ENCODE measurements around the gene GALNT7.

Gene GALNT7

DNA sequence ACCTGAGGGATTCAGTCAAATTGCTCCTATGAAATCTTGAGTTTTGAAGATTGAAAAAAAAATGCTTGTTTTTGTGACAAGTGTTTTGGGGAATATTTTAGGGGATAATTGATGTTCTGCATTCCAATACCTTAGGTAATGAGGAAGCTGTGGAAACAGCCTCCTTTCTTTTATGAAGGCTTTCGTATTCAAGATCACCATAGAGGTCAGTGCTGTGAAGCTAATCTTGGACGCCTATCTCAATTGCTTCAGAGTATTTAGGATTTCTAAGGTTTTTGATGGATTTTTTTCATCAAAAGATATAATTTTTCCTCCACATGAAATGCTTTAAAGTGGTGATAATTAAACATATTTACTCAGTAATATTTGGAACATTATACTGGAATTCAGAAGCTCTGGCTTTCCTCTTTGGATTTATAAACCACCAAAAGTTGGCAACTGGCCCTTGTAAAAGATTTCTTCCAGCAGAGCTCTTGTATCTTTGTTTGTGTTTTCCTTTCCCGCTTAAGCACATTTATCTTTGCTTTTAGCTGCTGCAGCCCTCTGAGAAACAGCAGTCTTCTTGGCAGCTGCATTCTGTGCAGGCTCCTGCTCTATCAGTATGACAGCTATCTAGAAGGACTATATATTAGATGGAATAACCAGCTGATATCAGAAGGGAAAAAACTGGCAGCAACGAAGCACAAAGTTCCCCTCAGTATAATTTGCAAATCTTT is 101.9 kb downstream of the GALNT7 start:
- no peak overlapping the region for H3K4me3 ChIP-seq (ENCODE audit: low read length in 2 of 2)
- no peak overlapping the region for H3K14ac ChIP-seq (ENCODE audit: low read length)
- no peak overlapping the region for H3K4me2 ChIP-seq (ENCODE audit: insufficient read depth, low read length, poor library complexity, severe bottlenecking)
- no peak overlapping the region for H3K18ac ChIP-seq (ENCODE audit: low read length)
- H2BK5ac ChIP-seq (ENCODE audit: low read length), result no peak overlapping the region
- no peak overlapping the region for H3K9ac ChIP-seq (ENCODE audit: low read depth, low read length, poor library complexity)
- no peak overlapping the region for H2AFZ ChIP-seq (ENCODE audit: low read length)
- H2BK12ac ChIP-seq (ENCODE audit: low read length), result no peak overlapping the region
- peaks cover 0 to 8% of the 10 kb centered on the region in 2 donors for H3K4me1 ChIP-seq (ENCODE audit: control insufficient read depth in 2 of 2, insufficient read depth in 1 of 2, low read depth in 1 of 2, low read length in 2 of 2)
- no peak overlapping the region for H2AK5ac ChIP-seq (ENCODE audit: low read depth, low read length)
- no peak overlapping the region for H4K8ac ChIP-seq (ENCODE audit: low read depth, low read length)
- H3K23ac ChIP-seq (ENCODE audit: low read depth, low read length, poor library complexity), result no peak overlapping the region
- H3K9me3 ChIP-seq (replicated peaks in 1 of 2; ENCODE audit: control insufficient read depth in 2 of 2, insufficient read depth in 1 of 2, low read depth in 1 of 2, low read length in 2 of 2), result peaks cover 5 to 6% of the 10 kb centered on the region in 2 donors
- no peak overlapping the region for H3K4ac ChIP-seq (ENCODE audit: low read length)
- no peak overlapping the region for H3K27ac ChIP-seq (replicated peaks; ENCODE audit: low read length)
- DNase-seq (ENCODE audit: low spot score), result no peak
- no peak overlapping the region for H2BK15ac ChIP-seq (ENCODE audit: low read length)
- H3K27me3 ChIP-seq (ENCODE audit: control insufficient read depth in 3 of 3, insufficient read depth in 3 of 3, low read depth in 1 of 3, low read length in 3 of 3), result no peaks in the 10 kb centered on the region
- H4K91ac ChIP-seq (ENCODE audit: low read depth, low read length, poor library complexity), result no peak overlapping the region
- peaks cover 5% of the 10 kb centered on the region for H3K79me1 ChIP-seq (ENCODE audit: low read depth, low read length)
- peaks cover 2 to 3% of the 10 kb centered on the region in 2 donors for H3K36me3 ChIP-seq (replicated peaks in 1 of 2; ENCODE audit: control insufficient read depth in 2 of 2, insufficient read depth in 2 of 2, low read length in 2 of 2)
- no CpG with 5 or more reads among the region's 4 CpGs for WGBS, 2 donors (ENCODE audit: extremely low coverage in 2 of 2, insufficient read length in 2 of 2, insufficient replicate concordance in 1 of 2)
- no peak overlapping the region for H2BK120ac ChIP-seq (ENCODE audit: low read depth, low read length)

DNA sequence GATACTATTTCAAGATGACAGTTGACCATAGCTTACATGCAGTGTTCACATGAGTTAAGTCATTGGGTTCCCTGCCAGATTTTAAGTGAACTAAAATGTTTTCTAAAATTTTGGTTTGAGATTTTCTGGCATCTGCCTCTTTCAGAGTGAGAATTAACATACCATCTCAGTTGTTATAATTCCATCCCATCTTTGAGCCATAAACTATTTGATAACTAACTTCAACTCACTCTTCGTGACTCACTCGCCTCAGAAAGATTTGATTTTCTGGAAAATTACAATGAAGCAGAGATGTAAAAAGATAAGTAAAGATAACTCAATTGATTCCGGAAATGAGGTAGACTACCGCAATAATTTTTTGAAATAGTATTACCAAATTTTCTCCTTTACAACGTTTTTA is 103.7 kb downstream of the GALNT7 start:
- Histone ChIP-seq H3K79me1 (ENCODE audit: low read depth, low read length) (peaks cover 2% of the 10 kb centered on the region), H3K27me3 (ENCODE audit: control insufficient read depth in 3 of 3, insufficient read depth in 3 of 3, low read depth in 1 of 3, low read length in 3 of 3) (no peaks in the 10 kb centered on the region), H3K14ac (ENCODE audit: low read length) (no peak overlapping the region), H3K4me3 (ENCODE audit: low read length in 2 of 2) (no peak overlapping the region), H3K9ac (ENCODE audit: low read depth, low read length, poor library complexity) (no peak overlapping the region), H3K4me1 (ENCODE audit: control insufficient read depth in 2 of 2, insufficient read depth in 1 of 2, low read depth in 1 of 2, low read length in 2 of 2) (peaks cover 0 to 6% of the 10 kb centered on the region in 2 donors), H2BK5ac (ENCODE audit: low read length) (no peak overlapping the region), H3K27ac (replicated peaks; ENCODE audit: low read length) (no peak overlapping the region), H3K36me3 (replicated peaks in 1 of 2; ENCODE audit: control insufficient read depth in 2 of 2, insufficient read depth in 2 of 2, low read length in 2 of 2) (peaks cover 2 to 3% of the 10 kb centered on the region in 2 donors), H2BK120ac (ENCODE audit: low read depth, low read length) (no peak overlapping the region), H2BK12ac (ENCODE audit: low read length) (no peak overlapping the region), H3K4me2 (ENCODE audit: insufficient read depth, low read length, poor library complexity, severe bottlenecking) (no peak overlapping the region), H2BK15ac (ENCODE audit: low read length) (no peak overlapping the region), H3K23ac (ENCODE audit: low read depth, low read length, poor library complexity) (no peak overlapping the region), H3K9me3 (replicated peaks in 1 of 2; ENCODE audit: control insufficient read depth in 2 of 2, insufficient read depth in 1 of 2, low read depth in 1 of 2, low read length in 2 of 2) (peaks cover 5 to 6% of the 10 kb centered on the region in 2 donors), H3K4ac (ENCODE audit: low read length) (no peak overlapping the region), H3K18ac (ENCODE audit: low read length) (no peak overlapping the region), H2AFZ (ENCODE audit: low read length) (no peak overlapping the region), H4K8ac (ENCODE audit: low read depth, low read length) (no peak overlapping the region), H4K91ac (ENCODE audit: low read depth, low read length, poor library complexity) (no peak overlapping the region), H2AK5ac (ENCODE audit: low read depth, low read length) (no peak overlapping the region)
- 100% methylated on average over 1 of the region's 5 CpGs; no CpG with 5 or more reads in 1 of the 2 donors for WGBS, 2 donors (ENCODE audit: extremely low coverage in 2 of 2, insufficient read length in 2 of 2, insufficient replicate concordance in 1 of 2)
- DNase-seq (ENCODE audit: low spot score), result no peak

DNA sequence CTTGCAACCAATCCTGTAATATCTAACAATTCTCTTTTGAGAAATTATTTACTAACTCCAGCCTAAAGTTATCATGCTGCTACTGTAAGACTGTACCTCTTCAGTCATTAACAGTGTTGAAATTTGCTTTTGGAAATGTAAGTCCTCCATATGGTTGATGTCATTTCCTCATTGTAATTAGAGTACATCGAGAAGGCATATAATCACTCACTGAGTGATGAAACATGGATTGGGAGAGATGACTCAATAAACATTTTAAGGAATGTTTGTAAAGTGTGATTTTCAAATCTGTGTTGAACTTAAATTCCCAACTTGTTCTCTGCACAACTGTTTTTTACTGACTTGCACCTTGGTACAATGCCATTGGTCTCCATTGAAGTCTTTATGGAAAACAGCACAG is 104.4 kb downstream of the GALNT7 start:
- Histone ChIP-seq H3K18ac (ENCODE audit: low read length) (no peak overlapping the region), H2BK12ac (ENCODE audit: low read length) (no peak overlapping the region), H3K9ac (ENCODE audit: low read depth, low read length, poor library complexity) (no peak overlapping the region), H4K91ac (ENCODE audit: low read depth, low read length, poor library complexity) (no peak overlapping the region), H3K23ac (ENCODE audit: low read depth, low read length, poor library complexity) (no peak overlapping the region), H3K36me3 (replicated peaks in 1 of 2; ENCODE audit: control insufficient read depth in 2 of 2, insufficient read depth in 2 of 2, low read length in 2 of 2) (peaks cover 2 to 3% of the 10 kb centered on the region in 2 donors), H2BK15ac (ENCODE audit: low read length) (no peak overlapping the region), H2BK120ac (ENCODE audit: low read depth, low read length) (no peak overlapping the region), H2BK5ac (ENCODE audit: low read length) (no peak overlapping the region), H3K27me3 (ENCODE audit: control insufficient read depth in 3 of 3, insufficient read depth in 3 of 3, low read depth in 1 of 3, low read length in 3 of 3) (no peaks in the 10 kb centered on the region), H2AFZ (ENCODE audit: low read length) (no peak overlapping the region), H3K79me1 (ENCODE audit: low read depth, low read length) (peaks cover 2% of the 10 kb centered on the region), H3K4me2 (ENCODE audit: insufficient read depth, low read length, poor library complexity, severe bottlenecking) (no peak overlapping the region), H3K14ac (ENCODE audit: low read length) (no peak overlapping the region), H3K4me1 (ENCODE audit: control insufficient read depth in 2 of 2, insufficient read depth in 1 of 2, low read depth in 1 of 2, low read length in 2 of 2) (peaks cover 0 to 2% of the 10 kb centered on the region in 2 donors), H3K27ac (replicated peaks; ENCODE audit: low read length) (no peak overlapping the region), H4K8ac (ENCODE audit: low read depth, low read length) (no peak overlapping the region), H2AK5ac (ENCODE audit: low read depth, low read length) (no peak overlapping the region), H3K4ac (ENCODE audit: low read length) (no peak overlapping the region), H3K9me3 (replicated peaks in 1 of 2; ENCODE audit: control insufficient read depth in 2 of 2, insufficient read depth in 1 of 2, low read depth in 1 of 2, low read length in 2 of 2) (peaks cover 5 to 6% of the 10 kb centered on the region in 2 donors), H3K4me3 (ENCODE audit: low read length in 2 of 2) (no peak overlapping the region)
- DNase-seq (ENCODE audit: low spot score), result no peak
- WGBS, 2 donors (ENCODE audit: extremely low coverage in 2 of 2, insufficient read length in 2 of 2, insufficient replicate concordance in 1 of 2), result no CpG with 5 or more reads among the region's 1 CpG

DNA sequence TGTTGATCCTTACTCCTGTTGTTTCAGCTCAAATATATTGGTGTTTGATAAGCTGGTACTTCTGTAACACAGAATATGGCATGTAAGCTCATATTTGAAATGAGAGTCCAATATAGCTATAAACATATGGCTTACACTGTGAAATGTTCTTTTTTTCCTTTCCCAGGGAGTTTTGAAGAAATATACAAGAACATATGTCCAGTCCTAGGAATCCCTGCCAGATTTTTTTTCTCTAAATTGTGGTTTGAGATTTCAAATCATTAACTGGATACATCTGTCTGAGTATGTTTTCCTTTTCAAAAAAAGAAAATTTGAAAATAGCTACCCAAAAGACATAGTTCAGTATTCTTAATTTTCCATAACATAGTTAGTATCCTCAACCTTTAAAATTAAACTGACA is 105.3 kb downstream of the GALNT7 start:
- H3K4me2 ChIP-seq (ENCODE audit: insufficient read depth, low read length, poor library complexity, severe bottlenecking), result no peak overlapping the region
- no peak overlapping the region for H3K4me3 ChIP-seq (ENCODE audit: low read length in 2 of 2)
- no peaks in the 10 kb centered on the region for H3K27me3 ChIP-seq (ENCODE audit: control insufficient read depth in 3 of 3, insufficient read depth in 3 of 3, low read depth in 1 of 3, low read length in 3 of 3)

More for the DNA sequence above, 105.3 kb downstream of the GALNT7 start:
- Histone ChIP-seq H3K18ac (ENCODE audit: low read length) (no peak overlapping the region), H3K14ac (ENCODE audit: low read length) (no peak overlapping the region), H3K4me1 (ENCODE audit: control insufficient read depth in 2 of 2, insufficient read depth in 1 of 2, low read depth in 1 of 2, low read length in 2 of 2) (peaks cover 0 to 2% of the 10 kb centered on the region in 2 donors), H2AFZ (ENCODE audit: low read length) (no peak overlapping the region), H3K27ac (replicated peaks; ENCODE audit: low read length) (no peak overlapping the region), H3K9ac (ENCODE audit: low read depth, low read length, poor library complexity) (no peak overlapping the region), H3K9me3 (replicated peaks in 1 of 2; ENCODE audit: control insufficient read depth in 2 of 2, insufficient read depth in 1 of 2, low read depth in 1 of 2, low read length in 2 of 2) (peaks cover 5 to 6% of the 10 kb centered on the region in 2 donors), H3K4ac (ENCODE audit: low read length) (no peak overlapping the region), H4K8ac (ENCODE audit: low read depth, low read length) (no peak overlapping the region), H3K79me1 (ENCODE audit: low read depth, low read length) (peaks cover 2% of the 10 kb centered on the region), H2BK5ac (ENCODE audit: low read length) (no peak overlapping the region), H2BK15ac (ENCODE audit: low read length) (no peak overlapping the region), H2BK120ac (ENCODE audit: low read depth, low read length) (no peak overlapping the region), H2AK5ac (ENCODE audit: low read depth, low read length) (no peak overlapping the region), H4K91ac (ENCODE audit: low read depth, low read length, poor library complexity) (no peak overlapping the region), H3K36me3 (replicated peaks in 1 of 2; ENCODE audit: control insufficient read depth in 2 of 2, insufficient read depth in 2 of 2, low read length in 2 of 2) (peaks cover 2 to 3% of the 10 kb centered on the region in 2 donors), H2BK12ac (ENCODE audit: low read length) (no peak overlapping the region), H3K23ac (ENCODE audit: low read depth, low read length, poor library complexity) (no peak overlapping the region)
- DNase-seq (ENCODE audit: low spot score), result no peak

Measured in neuronal stem cell (in vitro differentiated cells).